T-helper 17 cell (primary cell): Measurements from ENCODE around the gene RIMKLB. TPM values are rescaled to one million over a fixed set of nuclear protein-coding genes. Genes with fewer than 3 reads are reported as not detected.
"Not testable (repeated sequence)": the region's sequence is repeated elsewhere in the genome, so short reads cannot be mapped to it uniquely, and the experiment has no call there.

Experiments
- ATAC-seq: fragments of 150-1000 bp; cut with Tn5 transposase; 2 replicates; pipeline ENCODE4 v1.10.0; 2021; ENCODE audit warnings: mild to moderate bottlenecking, moderate library complexity
- DNase-seq, 3 donors: peaks; one replicate each; pipeline versions ENCODE4 v3.0.0 to v3.0.0-alpha.2; 2020 to 2021
- H3K9me3 ChIP-seq: one replicate; pipeline ENCODE4 v1.7.0; 2013; ENCODE audit warnings: low read length, mild to moderate bottlenecking; ENCODE audit not compliant: control insufficient read depth, poor library complexity, severe bottlenecking
- H3K27ac Mint-ChIP-seq: one replicate; pipeline ENCODE4 v1.8.0; 2022; ENCODE audit warnings: mild to moderate bottlenecking, moderate library complexity, mixed read lengths
- H3K27me3 Mint-ChIP-seq: one replicate; pipeline ENCODE4 v1.8.0; 2022; ENCODE audit warnings: mixed read lengths
- H3K36me3 Mint-ChIP-seq: one replicate; pipeline ENCODE4 v1.8.0; 2022; ENCODE audit warnings: low read depth, mixed read lengths
- H3K4me1 Mint-ChIP-seq: one replicate; pipeline ENCODE4 v1.8.0; 2022; ENCODE audit warnings: mild to moderate bottlenecking, mixed read lengths
- H3K4me3 Mint-ChIP-seq: one replicate; pipeline ENCODE4 v1.8.0; 2022; ENCODE audit warnings: mild to moderate bottlenecking, moderate library complexity, mixed read lengths
- total RNA-seq, 4 donors: library from RNA in 2 of 4; stranded (reverse) in 2 of 4; gene quantifications; one replicate each; pipeline ENCODE4 v1.2.3 and lab custom pipeline; 2022 to 2026

The RIMKLB gene
- total RNA-seq, 2 donors from 2014 or later, result 15.1 to 15.2 TPM

DNA sequence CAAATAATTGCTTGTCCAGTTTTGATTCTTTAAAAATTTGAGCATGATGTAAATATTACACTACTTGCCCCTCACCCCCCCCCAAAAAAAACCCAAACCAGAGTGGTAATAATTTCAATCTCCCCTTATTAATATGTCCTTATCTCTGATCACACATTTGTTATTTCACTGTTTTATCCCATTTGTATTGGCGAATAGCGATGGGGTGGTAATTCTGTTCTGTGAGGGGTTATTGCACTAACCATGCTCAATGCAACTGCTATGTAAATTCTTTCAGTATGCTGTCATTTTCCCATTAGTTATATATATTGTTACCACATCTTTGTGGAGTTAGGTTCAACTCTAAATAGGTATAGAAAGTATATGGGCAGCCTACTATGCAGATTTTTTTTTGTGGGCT is 1.1 kb downstream of the RIMKLB start:
- peak overlapping the region; percentile 93 for H3K4me3 Mint-ChIP-seq
- DNase-seq, result no peak
- no peak overlapping the region for H3K27ac Mint-ChIP-seq
- no peaks in the 10 kb centered on the region for H3K27me3 Mint-ChIP-seq
- no peaks in the 10 kb centered on the region for H3K9me3 ChIP-seq
- ATAC-seq, result no peak
- peaks cover 8% of the 10 kb centered on the region for H3K36me3 Mint-ChIP-seq
- H3K4me1 Mint-ChIP-seq, result peaks cover 18% of the 10 kb centered on the region

DNA sequence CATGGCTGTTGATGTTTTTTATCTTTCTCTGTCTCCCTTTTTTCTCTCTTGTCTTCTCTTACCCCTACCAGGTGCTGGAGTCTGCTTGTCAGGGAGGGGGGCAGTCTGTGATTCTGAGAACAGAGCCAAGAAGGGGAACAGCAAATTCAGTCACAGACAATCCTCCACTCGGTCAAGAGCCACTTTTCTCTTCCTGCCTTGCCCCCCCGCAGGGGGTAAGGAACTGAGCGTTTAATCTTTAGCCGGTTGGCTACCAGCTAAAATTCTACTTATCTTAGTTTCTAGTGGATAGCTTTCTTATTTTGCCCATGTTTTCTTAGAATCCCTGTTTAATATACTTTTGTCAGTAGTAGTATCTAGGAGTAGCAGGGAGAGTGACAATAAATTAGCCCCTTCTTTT is 1.9 kb downstream of the RIMKLB start:
- peak overlapping the region; percentile 85 for H3K27ac Mint-ChIP-seq
- peak overlapping the region; percentile 77 for H3K4me3 Mint-ChIP-seq
- H3K9me3 ChIP-seq, result no peaks in the 10 kb centered on the region
- no peaks in the 10 kb centered on the region for H3K27me3 Mint-ChIP-seq
- DNase-seq (no peak), ATAC-seq (no peak)
- peaks cover 18% of the 10 kb centered on the region for H3K4me1 Mint-ChIP-seq
- peaks cover 8% of the 10 kb centered on the region for H3K36me3 Mint-ChIP-seq

DNA sequence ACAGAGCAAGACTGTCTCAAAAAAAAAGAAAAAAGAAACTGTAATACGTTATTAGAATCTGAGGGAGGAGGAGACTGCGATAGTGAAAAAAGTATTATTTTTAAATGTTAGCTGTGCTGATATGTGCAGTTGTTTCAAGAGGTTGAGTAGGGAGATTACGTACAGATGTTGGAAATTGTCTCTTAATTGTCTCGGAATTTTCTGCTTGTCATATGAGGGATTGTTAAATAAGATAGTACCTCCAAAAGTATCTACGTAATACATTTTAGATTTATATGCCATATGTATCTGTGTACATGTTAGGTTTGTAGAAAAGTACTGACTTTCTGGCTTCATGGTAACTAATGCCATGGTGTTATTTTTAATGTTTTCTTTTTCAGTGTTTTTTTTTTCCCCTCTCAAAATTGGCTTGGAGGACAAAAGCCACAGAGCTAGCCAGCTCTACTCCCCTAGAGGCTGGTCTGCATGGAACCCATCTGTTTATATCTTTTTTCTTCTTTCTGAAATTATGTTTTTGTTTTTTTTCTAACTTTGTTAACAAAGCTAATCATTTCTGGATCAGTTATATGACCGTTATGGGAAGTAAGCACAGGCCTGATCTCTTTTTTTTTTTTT is 3.4 kb downstream of the RIMKLB start:
- no peaks in the 10 kb centered on the region for H3K9me3 ChIP-seq
- DNase-seq (no peak), ATAC-seq (no peak)
- peaks cover 8% of the 10 kb centered on the region for H3K36me3 Mint-ChIP-seq
- no peaks in the 10 kb centered on the region for H3K27me3 Mint-ChIP-seq
- H3K27ac Mint-ChIP-seq, result no peak overlapping the region
- no peak overlapping the region for H3K4me3 Mint-ChIP-seq
- peaks cover 17% of the 10 kb centered on the region for H3K4me1 Mint-ChIP-seq

DNA sequence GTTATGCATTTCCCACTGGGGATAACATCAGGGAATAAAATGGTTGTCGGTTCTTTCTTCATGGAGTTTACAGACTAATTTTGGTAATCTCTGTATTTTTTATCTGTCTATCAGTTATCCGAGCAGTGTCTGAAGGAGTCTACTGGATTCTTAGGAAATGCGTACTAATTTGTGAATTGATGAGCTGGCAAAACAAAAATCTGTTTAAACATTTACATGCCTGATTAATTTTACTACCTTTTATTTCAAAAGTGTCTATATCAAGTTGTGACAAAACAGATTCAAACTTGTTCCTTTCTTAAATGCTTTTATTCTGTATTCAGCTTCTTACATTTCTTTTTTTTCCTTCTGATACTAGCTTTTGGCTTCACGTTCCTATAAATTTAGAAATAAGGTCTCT is 4.4 kb downstream of the RIMKLB start:
- no peaks in the 10 kb centered on the region for H3K9me3 ChIP-seq
- Mint-ChIP-seq H3K36me3 (peaks cover 10% of the 10 kb centered on the region), H3K27me3 (no peaks in the 10 kb centered on the region), H3K4me3 (no peak overlapping the region), H3K27ac (no peak overlapping the region), H3K4me1 (peaks cover 16% of the 10 kb centered on the region)
- DNase-seq, result no peak
- no peak for ATAC-seq

DNA sequence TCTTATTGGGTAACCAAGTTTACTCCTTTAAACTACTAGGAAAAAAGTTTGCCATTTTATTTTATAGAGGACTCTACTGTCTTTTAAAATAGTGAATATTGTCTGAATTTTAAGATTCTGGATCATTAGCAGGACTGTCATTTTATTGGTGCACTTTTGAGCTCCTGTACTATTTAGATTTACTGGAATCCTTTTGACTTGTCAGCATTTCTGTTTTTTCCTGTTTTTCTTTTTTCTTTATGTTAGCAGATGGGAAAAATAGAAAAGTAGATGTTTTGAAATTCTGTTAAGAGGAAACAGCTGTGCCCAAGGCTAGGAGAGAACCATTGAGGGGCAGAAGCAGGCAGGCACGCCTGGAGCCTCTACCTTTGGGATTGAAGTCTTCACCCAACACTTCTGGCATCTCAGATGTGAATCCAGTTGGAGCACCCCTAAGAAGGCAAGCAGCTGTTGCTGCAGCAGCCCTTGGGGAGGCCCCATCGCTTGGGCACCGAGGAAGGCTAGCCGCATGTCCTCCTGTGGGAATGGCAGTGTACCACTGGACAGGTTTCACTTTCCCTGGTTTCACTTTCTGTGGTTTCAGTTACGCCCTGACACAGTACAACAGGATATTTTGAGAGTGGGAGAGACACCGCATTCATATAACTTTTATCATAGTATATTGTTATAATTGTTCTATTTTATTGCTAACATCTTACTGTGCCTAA is 11.5 kb downstream of the RIMKLB start:
- ATAC-seq, result no peak
- Mint-ChIP-seq H3K27me3 (no peaks in the 10 kb centered on the region), H3K27ac (no peak overlapping the region), H3K36me3 (peaks cover 4% of the 10 kb centered on the region), H3K4me3 (no peak overlapping the region), H3K4me1 (peaks cover 5% of the 10 kb centered on the region)
- no peaks in the 10 kb centered on the region for H3K9me3 ChIP-seq
- no peak for DNase-seq

DNA sequence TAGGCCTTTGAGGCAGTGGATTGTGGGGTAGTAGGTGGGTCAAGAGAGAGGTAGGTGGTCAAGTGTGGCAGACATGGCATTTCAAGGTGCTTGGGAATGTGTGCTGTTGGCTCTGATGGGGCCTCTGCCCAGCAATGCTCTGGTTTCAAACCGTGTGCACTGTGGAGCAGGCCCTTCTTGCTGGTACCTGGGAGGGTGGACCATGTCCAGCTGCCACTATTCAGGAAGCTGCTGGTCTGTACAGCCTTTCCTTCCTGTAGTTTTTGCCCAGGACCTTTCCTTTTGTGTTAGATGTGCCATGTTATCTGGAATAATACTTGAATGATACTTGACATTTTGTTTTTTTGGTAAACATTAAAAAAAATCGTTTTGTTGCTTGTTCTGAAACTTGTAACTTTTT is 14.8 kb downstream of the RIMKLB start:
- Mint-ChIP-seq H3K27ac (no peak overlapping the region), H3K27me3 (no peaks in the 10 kb centered on the region), H3K36me3 (peaks cover 5% of the 10 kb centered on the region), H3K4me1 (peaks cover 2% of the 10 kb centered on the region), H3K4me3 (no peak overlapping the region)
- no peaks in the 10 kb centered on the region for H3K9me3 ChIP-seq
- ATAC-seq (no peak), DNase-seq (no peak)

DNA sequence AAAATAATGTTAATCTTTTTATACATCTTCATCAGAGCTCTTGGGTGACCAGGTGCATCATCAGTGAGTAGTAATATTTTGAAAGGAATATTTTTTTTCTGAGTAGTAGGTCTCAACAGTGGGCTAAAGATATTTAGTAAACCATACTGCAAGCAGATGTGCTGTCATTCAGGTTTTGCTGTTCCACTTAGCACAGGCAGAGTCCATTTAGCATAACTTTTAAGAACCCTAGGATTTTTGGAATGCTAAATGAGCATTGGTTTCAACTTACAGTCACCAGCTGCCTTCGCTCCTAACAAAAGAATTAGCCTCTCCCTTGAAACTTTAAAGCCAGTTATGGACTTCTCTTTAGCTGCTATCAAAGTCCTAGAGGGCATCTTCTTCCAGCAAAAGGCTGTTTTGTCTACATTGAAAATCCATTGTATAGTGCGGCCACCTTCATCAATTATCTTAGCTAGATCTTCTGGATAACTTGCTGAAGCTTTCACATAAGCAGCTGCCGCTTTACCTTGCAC is 24.6 kb downstream of the RIMKLB start:
- no peaks in the 10 kb centered on the region for H3K9me3 ChIP-seq
- ATAC-seq (no peak), DNase-seq (no peak)
- Mint-ChIP-seq H3K27ac (no peak overlapping the region), H3K4me1 (peaks cover 11% of the 10 kb centered on the region), H3K4me3 (no peak overlapping the region), H3K36me3 (peaks cover 11% of the 10 kb centered on the region), H3K27me3 (no peaks in the 10 kb centered on the region)

DNA sequence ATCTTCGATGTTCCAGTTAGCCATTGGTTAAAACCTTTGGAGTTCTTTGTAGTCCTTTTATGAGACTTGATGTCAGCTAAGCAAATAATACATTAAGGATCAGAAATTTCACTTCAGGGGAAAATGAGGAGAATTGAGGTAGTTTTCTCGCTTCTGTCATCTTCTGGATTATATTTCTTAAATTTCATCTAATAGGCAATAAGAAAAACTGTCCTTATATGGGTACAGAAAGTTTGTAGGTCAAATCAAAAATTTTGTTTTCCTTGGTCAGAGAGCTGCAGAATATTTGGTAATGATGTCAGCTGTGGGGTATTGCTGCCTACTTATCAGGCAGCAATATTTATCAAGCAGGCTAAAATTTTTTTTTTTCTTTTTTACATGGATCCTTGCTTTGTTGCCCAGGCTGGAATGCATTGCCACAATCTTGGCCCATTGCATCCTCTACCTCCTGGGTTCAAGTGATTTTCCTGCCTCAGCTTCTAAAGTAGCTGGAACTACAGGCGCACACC is 37.1 kb downstream of the RIMKLB start:
- H3K9me3 ChIP-seq, result no peaks in the 10 kb centered on the region
- no peak overlapping the region for H3K27ac Mint-ChIP-seq
- H3K27me3 Mint-ChIP-seq, result no peaks in the 10 kb centered on the region
- no peak for ATAC-seq
- peaks cover 16% of the 10 kb centered on the region for H3K4me1 Mint-ChIP-seq
- DNase-seq, result no peak
- H3K36me3 Mint-ChIP-seq, result no peaks in the 10 kb centered on the region
- H3K4me3 Mint-ChIP-seq, result no peak overlapping the region

DNA sequence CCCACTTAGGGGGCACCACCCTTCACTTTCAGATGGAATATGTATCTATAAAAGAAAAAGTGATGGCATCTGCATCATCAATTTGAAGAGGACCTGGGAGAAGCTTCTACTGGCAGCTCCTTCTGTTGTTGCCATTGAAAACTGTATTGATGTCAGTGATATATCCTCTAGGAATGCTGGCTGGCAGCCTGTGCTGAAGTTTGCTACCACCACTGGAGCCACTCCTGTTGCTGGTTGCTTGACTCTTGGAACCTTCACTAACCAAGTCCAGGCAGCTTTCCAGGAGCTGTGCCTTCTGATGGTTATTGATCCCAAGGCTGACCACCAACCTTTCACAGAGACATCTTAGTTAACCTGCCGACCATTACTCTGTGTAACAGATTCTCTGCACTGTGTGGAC is 44.7 kb downstream of the RIMKLB start:
- Mint-ChIP-seq H3K27ac (no peak overlapping the region), H3K36me3 (no peaks in the 10 kb centered on the region), H3K4me3 (no peak overlapping the region), H3K27me3 (no peaks in the 10 kb centered on the region), H3K4me1 (peaks cover 4% of the 10 kb centered on the region)
- DNase-seq (no peak), ATAC-seq (no peak)
- H3K9me3 ChIP-seq, result no peaks in the 10 kb centered on the region

DNA sequence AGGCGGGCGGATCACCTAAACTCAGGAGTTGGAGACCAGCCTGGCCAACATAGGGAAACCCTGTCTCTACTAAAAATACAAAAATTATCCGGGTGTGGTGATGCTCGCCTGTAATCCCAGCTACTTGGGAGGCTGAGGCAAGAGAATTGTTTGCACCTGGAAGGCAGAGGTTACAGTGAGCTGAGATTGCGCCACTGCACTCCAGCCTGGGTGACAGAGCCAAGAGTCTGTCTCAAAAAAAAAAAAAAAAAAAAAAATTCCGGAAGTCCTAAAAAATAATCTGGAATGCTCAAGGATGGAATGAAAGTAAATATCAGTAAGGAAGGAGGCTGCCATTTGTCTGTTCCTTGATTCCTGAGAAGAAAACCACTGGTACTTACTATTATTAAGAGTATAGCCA is 45.3 kb downstream of the RIMKLB start:
- not testable (repeated sequence) for DNase-seq, H3K9me3 ChIP-seq, H3K36me3 Mint-ChIP-seq, H3K27ac Mint-ChIP-seq, H3K27me3 Mint-ChIP-seq, H3K4me1 Mint-ChIP-seq, H3K4me3 Mint-ChIP-seq, ATAC-seq

DNA sequence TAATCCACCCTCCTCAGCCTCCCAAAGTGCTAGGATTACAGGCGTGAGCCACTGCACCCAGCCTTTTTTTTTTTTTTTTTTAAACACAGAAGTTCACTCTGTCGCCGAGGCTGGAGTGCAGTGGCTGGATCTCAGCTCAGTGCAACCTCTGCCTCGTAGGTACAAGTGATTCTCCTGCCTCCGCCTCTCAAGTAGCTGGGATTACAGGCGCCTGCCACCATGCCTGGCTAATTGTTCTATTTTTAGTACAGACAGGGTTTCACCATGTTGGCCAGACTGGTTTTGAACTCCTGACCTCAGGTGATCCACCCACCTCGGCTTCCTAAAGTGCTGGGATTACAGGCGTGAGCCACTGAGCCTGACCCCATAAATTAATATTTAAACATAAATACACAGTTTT is 47.8 kb downstream of the RIMKLB start:
- not testable (repeated sequence) for DNase-seq, H3K4me3 Mint-ChIP-seq, H3K27ac Mint-ChIP-seq, H3K27me3 Mint-ChIP-seq, H3K36me3 Mint-ChIP-seq, H3K4me1 Mint-ChIP-seq, H3K9me3 ChIP-seq, ATAC-seq

DNA sequence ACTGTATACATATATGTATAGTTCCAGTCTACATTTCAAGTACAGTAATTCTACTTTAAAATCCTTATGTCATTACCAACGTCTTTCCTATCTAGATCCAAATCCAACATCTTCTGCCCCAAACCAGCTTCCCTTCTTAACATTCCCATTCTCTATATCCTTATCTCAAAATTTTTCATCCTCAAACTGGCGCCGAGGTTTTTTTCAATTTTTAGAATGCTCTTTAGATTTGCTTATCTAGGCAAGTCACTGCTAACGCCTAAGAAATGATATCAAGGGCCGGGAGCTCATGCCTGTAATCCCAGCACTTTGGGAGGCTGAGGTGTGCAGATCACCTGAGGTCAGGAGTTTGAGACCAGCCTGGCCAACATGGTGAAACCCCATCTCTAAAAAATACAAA is 48.3 kb downstream of the RIMKLB start:
- Mint-ChIP-seq H3K27me3 (no peaks in the 10 kb centered on the region), H3K36me3 (no peaks in the 10 kb centered on the region), H3K27ac (no peak overlapping the region), H3K4me3 (no peak overlapping the region), H3K4me1 (no peaks in the 10 kb centered on the region)
- DNase-seq (no peak), ATAC-seq (no peak)
- H3K9me3 ChIP-seq, result no peaks in the 10 kb centered on the region

DNA sequence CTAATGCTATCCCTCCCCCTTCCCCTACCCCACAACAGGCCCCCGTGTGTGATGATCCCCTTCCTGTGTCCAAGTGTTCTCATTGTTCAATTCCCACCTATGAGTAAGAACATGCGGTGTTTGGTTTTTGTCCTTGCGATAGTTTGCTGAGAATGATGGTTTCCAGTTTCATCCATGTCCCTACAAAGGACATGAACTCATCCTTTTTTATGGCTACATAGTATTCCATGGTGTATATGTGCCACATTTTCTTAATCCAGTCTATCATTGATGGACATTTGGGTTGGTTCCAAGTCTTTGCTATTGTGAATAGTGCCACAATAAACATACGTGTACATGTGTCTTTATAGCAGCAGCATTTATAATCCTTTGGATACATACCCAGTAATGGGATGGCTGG is 62.3 kb downstream of the RIMKLB start:
- H3K4me1 Mint-ChIP-seq, ATAC-seq, DNase-seq, H3K36me3 Mint-ChIP-seq, H3K27ac Mint-ChIP-seq, H3K27me3 Mint-ChIP-seq, H3K9me3 ChIP-seq, H3K4me3 Mint-ChIP-seq: not testable (repeated sequence)

DNA sequence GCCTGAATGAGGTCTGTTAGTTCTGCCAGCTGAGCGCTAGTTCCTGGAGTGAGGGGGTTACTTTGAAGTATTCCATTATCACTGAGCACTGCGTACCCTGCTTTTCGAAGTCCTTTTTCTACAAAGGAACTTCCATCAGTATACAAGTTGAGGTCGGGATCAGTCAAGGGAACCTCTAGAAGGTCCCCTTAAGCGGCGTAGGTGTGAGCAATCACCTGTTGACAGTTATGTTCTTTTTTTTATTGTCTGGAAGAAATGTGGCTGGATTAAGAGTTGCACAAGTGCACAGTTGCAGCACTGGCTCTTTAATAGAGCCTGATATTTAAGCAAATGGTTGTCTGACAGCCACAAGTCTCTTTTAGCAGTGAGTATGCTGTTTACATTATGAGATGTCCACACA is 64.9 kb downstream of the RIMKLB start:
- H3K9me3 ChIP-seq, H3K27ac Mint-ChIP-seq, H3K4me1 Mint-ChIP-seq, H3K4me3 Mint-ChIP-seq, H3K27me3 Mint-ChIP-seq, DNase-seq, ATAC-seq, H3K36me3 Mint-ChIP-seq: not testable (repeated sequence)
